Upper lobe of right lung (tissue), 1 donor: ENCODE data around the gene TTC28. TPM values are rescaled to one million over a fixed set of nuclear protein-coding genes. Genes with fewer than 3 reads are reported as not detected.

Source experiments
- ATAC-seq: fragments of 200-7000 bp; cut with Tn5 transposase; one replicate; pipeline ENCODE4 v1.9.1; 2020; ENCODE audit warnings: mild to moderate bottlenecking, moderate library complexity
- DNase-seq: peaks from one replicate; pipeline ENCODE4 v3.0.0-alpha.2; 2020
- H3K27ac ChIP-seq: fragments of 200-600 bp; one replicate; pipeline ENCODE4 v1.8.0; 2022
- H3K27me3 ChIP-seq: fragments of 200-600 bp; one replicate; pipeline ENCODE4 v1.8.0; 2022; ENCODE audit warnings: mild to moderate bottlenecking
- H3K36me3 ChIP-seq: fragments of 200-600 bp; one replicate; pipeline ENCODE4 v1.8.0; 2022
- H3K4me1 ChIP-seq: fragments of 200-600 bp; one replicate; pipeline ENCODE4 v1.8.0; 2022
- H3K4me3 ChIP-seq: fragments of 200-600 bp; one replicate; pipeline ENCODE4 v1.8.0; 2022; ENCODE audit warnings: mild to moderate bottlenecking
- H3K9me3 ChIP-seq: fragments of 200-600 bp; one replicate; pipeline ENCODE4 v1.8.0; 2022
- intact Hi-C: fragments of 100-400 bp; cut with DNase I; formaldehyde crosslinking; loops from one replicate; pipeline ENCODE4 v1.11.0; 2022
- total RNA-seq: library from RNA; stranded (reverse); fragmentation: NEBNext Ultra II Directional; extraction: Animal tissue kit (Norgen Biotek cat#: 25700); gene quantifications from one replicate; pipeline ENCODE4 v1.2.1, GENCODE V29; 2021
- TF ChIP-seq, protein P1 (sequence below): fragments of 200-600 bp; IDR thresholded peaks from one replicate; pipeline ENCODE4 v1.8.0; 2022; ENCODE audit warnings: antibody characterized with exemption
- donor health status: DM: no; HTN: yes; CAD: no; lungs with severe emphysema.

Gene TTC28
- total RNA-seq, 1 donor from 2014 or later: 48.7 TPM

- H3K27me3 ChIP-seq: no peaks in the 10 kb centered on the region
- no peaks in the 10 kb centered on the region for H3K36me3 ChIP-seq
- no peak overlapping the region for H3K27ac ChIP-seq
- intact Hi-C loops: no loop called here
- H3K4me3 ChIP-seq: no peak overlapping the region
- H3K4me1 ChIP-seq: peaks cover 4% of the 10 kb centered on the region
- no peak for ATAC-seq
- no peak for DNase-seq
- TF ChIP-seq, protein P1, sequence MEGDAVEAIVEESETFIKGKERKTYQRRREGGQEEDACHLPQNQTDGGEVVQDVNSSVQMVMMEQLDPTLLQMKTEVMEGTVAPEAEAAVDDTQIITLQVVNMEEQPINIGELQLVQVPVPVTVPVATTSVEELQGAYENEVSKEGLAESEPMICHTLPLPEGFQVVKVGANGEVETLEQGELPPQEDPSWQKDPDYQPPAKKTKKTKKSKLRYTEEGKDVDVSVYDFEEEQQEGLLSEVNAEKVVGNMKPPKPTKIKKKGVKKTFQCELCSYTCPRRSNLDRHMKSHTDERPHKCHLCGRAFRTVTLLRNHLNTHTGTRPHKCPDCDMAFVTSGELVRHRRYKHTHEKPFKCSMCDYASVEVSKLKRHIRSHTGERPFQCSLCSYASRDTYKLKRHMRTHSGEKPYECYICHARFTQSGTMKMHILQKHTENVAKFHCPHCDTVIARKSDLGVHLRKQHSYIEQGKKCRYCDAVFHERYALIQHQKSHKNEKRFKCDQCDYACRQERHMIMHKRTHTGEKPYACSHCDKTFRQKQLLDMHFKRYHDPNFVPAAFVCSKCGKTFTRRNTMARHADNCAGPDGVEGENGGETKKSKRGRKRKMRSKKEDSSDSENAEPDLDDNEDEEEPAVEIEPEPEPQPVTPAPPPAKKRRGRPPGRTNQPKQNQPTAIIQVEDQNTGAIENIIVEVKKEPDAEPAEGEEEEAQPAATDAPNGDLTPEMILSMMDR: no peak
- H3K9me3 ChIP-seq: no peaks in the 10 kb centered on the region
Measured at GRCh38 chr22:28357193-28357592, 322.4 kb downstream of the TTC28 start.

DNA sequence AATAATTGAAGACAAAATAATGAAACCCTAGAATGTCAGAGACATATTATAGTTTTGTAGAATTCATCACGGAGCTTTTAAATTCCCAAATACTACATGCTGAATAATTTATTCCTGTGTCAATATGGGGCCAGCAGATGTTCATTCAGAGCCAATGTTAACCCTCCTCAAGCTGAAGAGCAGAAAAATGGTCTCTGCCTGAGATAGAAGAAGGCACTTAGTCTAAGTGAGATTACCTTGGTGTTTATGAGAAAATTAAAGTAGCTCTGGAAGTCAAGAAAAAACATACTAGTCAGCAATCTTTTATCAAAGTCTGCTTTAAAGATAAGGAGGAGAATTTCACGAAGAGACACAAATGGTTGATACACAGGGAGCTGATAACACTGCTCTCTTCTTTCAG is 328.2 kb downstream of the TTC28 start:
- Histone ChIP-seq H3K4me3 (no peak overlapping the region), H3K36me3 (no peaks in the 10 kb centered on the region), H3K27ac (no peak overlapping the region), H3K4me1 (peaks cover 17% of the 10 kb centered on the region), H3K9me3 (no peaks in the 10 kb centered on the region), H3K27me3 (no peaks in the 10 kb centered on the region)
- ATAC-seq (no peak), DNase-seq (no peak)
- intact Hi-C loops: no loop called here
- TF ChIP-seq, protein P1: no peak

DNA sequence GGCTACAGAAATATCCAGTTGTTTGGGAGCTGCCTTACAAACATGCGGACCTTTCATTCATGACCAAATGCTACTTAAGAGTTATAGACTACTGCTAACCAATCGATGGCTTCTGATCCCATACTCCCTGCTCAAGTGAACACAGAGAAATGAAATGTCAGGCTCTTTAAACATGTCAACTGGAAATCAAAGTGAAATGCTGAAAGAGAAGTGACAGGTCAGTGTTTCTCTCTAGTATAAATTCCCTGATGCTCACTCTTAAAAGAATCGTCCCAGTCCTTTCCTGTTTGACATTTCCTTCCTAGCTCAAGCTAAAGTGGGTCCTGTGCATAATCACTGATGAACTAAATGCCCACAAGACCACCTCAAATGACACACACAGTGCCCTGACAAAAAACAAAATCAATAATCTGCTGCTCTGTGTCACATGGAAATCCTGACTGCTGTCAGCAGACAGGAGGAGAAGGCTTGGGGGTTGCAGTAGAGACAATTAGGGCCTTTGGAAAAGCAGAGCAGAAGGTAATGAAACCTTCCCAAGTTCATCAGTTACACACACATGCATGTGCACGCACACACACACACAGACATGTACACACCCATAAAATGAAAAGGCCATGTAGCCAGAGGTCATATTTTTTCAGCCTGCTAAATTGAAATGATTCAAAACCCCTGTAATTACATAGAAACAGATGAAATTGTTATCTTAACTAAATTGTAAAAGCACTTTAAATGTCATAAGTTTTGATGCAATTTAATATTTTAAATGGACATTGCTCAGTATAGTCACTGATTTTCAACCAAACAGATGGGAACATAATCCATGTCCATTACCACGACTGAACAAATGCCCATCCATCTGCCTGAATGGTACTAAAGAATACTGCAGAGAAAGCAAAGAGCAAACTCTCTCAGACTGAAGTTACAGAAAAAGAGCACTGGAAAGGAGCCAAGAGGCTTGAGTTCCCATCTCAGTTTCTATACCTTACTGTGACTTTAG is 330.7 kb downstream of the TTC28 start:
- Histone ChIP-seq H3K27ac (no peak overlapping the region), H3K4me3 (no peak overlapping the region), H3K36me3 (no peaks in the 10 kb centered on the region), H3K4me1 (peaks cover 24% of the 10 kb centered on the region), H3K9me3 (no peaks in the 10 kb centered on the region), H3K27me3 (no peaks in the 10 kb centered on the region)
- TF ChIP-seq, protein P1: no peak
- ATAC-seq: no peak
- no peak for DNase-seq
- intact Hi-C loops: no loop called here

- TF ChIP-seq, protein P1: no peak
- ATAC-seq (no peak), DNase-seq (no peak)
- H3K27ac ChIP-seq: no peak overlapping the region
- no peaks in the 10 kb centered on the region for H3K36me3 ChIP-seq
- H3K27me3 ChIP-seq: no peaks in the 10 kb centered on the region
- H3K9me3 ChIP-seq: no peaks in the 10 kb centered on the region
- intact Hi-C loops: no loop called here
- H3K4me1 ChIP-seq: peaks cover 20% of the 10 kb centered on the region
- H3K4me3 ChIP-seq: no peak overlapping the region
Measured at GRCh38 chr22:28346308-28346707, 333.3 kb downstream of the TTC28 start.

GRCh38 chr22:28344918-28345703 is 334.5 kb downstream of the TTC28 start:
- Histone ChIP-seq H3K9me3 (no peaks in the 10 kb centered on the region), H3K36me3 (no peaks in the 10 kb centered on the region), H3K27ac (no peak overlapping the region), H3K4me3 (no peak overlapping the region), H3K27me3 (no peaks in the 10 kb centered on the region), H3K4me1 (peaks cover 26% of the 10 kb centered on the region)
- ATAC-seq: no peak
- TF ChIP-seq, protein P1: no peak
- intact Hi-C loops: no loop called here
- no peak for DNase-seq
